ENCODE measurements around the gene ITIH5.

The ITIH5 gene

GRCh38 chr10:7625836-7626235 is 40.9 kb downstream of the ITIH5 start:
- DNase-seq (ENCODE audit: low read depth) = peak; percentile 83
- TF ChIP-seq CTCF (conservative IDR thresholded peaks at IDR 0.05; ENCODE audit: control insufficient read depth, insufficient read depth, low read depth, low read length) = no peak
- no peak overlapping the region for H3K4me3 ChIP-seq (ENCODE audit: control insufficient read depth, low read depth, low read length)

GRCh38 chr10:7625009-7625408 is 41.8 kb downstream of the ITIH5 start:
- DNase-seq (ENCODE audit: low read depth) = no peak
- H3K4me3 ChIP-seq (ENCODE audit: control insufficient read depth, low read depth, low read length) = no peak overlapping the region
- no peak for TF ChIP-seq CTCF (conservative IDR thresholded peaks at IDR 0.05; ENCODE audit: control insufficient read depth, insufficient read depth, low read depth, low read length)

- DNase-seq (ENCODE audit: low read depth) = no peak
- no peak overlapping the region for H3K4me3 ChIP-seq (ENCODE audit: control insufficient read depth, low read depth, low read length)
- TF ChIP-seq CTCF (conservative IDR thresholded peaks at IDR 0.05; ENCODE audit: control insufficient read depth, insufficient read depth, low read depth, low read length) = no peak
Measured at GRCh38 chr10:7622969-7623368, 43.8 kb downstream of the ITIH5 start.

- no peak overlapping the region for H3K4me3 ChIP-seq (ENCODE audit: control insufficient read depth, low read depth, low read length)
- no peak for TF ChIP-seq CTCF (conservative IDR thresholded peaks at IDR 0.05; ENCODE audit: control insufficient read depth, insufficient read depth, low read depth, low read length)
Measured at GRCh38 chr10:7618461-7618860, 48.3 kb downstream of the ITIH5 start.

GRCh38 chr10:7611909-7612308 is 54.9 kb downstream of the ITIH5 start:
- DNase-seq (ENCODE audit: low read depth) = no peak
- no peak for TF ChIP-seq CTCF (conservative IDR thresholded peaks at IDR 0.05; ENCODE audit: control insufficient read depth, insufficient read depth, low read depth, low read length)
- no peak overlapping the region for H3K4me3 ChIP-seq (ENCODE audit: control insufficient read depth, low read depth, low read length)

More at GRCh38 chr10:7618461-7618860, 48.3 kb downstream of the ITIH5 start:
- DNase-seq (ENCODE audit: low read depth) = no peak

GRCh38 chr10:7610651-7611389 is 55.9 kb downstream of the ITIH5 start:
- peak; percentile 84 for DNase-seq (ENCODE audit: low read depth)
- no peak overlapping the region for H3K4me3 ChIP-seq (ENCODE audit: control insufficient read depth, low read depth, low read length)
- TF ChIP-seq CTCF (conservative IDR thresholded peaks at IDR 0.05; ENCODE audit: control insufficient read depth, insufficient read depth, low read depth, low read length) = no peak

All from fibroblast of mammary gland (primary cell).